NCI-H1436 (cell line): Measurements from ENCODE around the gene PHC1.
A peak's percentile ranks its signal among the peaks of the same experiment; 100 is the strongest.

Source experiments
- DNase-seq: peaks from one replicate; lab custom pipeline; 2025; lab: John Stamatoyannopoulos, UW

PHC1 gene

DNA sequence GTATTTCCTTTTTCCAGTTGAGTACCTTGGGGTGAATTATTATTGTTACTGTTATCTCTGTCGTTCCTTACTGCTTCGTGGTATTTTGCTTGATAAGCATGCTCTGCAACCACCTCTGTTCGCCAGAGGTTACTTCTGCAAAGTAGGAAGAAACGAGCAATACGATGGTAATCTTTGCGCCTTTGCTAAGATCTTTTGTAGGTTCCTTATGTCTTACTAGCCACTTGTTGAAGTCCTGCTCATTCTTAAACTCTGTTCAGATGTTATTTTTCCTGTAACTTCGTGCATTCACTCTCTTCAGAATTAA lies 35.9 kb downstream of the PHC1 start:
- DNase-seq: peak; percentile 13

DNA sequence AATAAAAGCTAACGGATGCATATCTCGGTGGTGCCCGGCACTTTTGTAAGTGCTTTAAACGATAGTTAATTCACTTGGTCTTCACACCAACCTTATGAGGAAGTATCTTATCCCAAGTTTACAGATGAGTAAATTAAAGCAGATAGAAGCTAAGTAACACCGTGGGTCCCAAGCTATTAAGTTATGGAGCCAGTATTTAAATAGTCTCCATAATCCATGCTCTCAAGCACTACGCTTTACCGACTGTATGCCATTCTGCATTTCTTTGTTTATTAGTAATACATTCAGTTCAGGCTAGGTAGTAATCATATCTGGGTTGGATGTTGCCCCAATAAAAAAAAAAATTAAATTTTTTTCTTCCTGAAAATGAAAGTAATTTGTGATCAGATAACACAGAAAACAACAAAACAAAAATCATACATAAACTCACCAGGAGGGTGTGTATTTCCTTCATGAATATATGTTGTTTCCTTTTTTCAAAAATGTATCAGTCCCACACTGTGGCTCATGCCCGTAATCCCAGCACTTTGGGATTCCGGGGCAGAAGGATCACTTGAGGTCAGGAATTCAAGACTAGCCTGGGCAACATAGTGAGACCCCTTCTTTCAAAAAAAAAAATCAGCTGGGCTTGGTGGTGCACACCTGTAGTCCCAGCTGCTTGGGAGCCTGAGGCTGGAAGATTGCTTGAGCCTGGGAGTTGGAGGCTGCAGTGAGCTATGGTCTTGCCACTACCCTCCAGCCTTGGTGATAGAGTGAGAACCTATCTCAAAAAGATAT lies 36.6 kb downstream of the PHC1 start:
- no peak for DNase-seq

DNA sequence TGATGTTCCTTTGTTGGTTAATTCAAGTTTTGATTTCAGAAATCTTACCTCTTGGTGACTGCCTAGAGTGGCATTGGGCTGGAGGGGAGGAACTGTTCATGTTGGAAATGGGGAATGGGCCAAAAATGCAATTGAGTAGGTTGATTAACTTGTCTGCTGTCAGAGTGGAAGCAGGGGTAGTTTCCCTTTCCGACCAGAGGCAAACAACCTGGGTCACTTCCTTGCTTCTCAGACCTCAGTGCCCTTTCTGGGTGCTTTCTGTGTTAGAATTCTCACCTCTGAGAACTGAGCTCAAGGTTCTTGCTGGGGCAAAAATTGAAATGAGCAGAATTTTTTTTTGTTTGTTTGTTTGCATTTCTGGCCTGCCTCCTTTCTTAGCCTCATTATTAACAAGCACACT lies 37.4 kb downstream of the PHC1 start:
- DNase-seq: no peak

DNA sequence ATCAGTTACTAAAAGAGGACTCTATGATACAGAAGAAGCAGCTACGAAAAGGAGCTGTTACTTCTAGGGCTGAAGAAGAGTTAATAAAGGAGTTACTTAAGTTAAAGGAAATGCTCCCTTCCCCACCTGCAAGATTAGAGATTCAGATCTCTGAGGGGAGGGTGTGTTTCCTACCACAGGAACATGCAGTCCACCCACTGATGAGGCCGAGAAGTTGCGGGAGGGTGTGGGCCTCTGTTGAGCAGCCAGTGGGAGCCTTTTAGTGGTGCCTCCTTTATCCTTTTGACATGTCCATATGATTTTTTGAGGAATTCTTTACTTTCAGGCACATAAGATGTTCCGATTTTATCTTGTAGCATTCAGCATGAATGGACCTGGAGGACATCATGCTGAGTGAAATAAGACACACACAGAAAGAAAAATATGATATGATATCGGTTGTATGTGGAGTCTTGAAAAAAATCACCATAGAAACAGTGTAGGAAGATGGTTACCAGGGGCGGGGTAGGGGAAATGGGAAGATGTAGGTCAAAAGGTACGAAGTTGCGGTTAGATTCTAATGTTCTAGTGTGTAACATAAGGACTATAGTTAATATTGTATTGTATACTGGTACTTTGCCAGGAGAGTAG lies 39.6 kb downstream of the PHC1 start:
- no peak for DNase-seq

DNA sequence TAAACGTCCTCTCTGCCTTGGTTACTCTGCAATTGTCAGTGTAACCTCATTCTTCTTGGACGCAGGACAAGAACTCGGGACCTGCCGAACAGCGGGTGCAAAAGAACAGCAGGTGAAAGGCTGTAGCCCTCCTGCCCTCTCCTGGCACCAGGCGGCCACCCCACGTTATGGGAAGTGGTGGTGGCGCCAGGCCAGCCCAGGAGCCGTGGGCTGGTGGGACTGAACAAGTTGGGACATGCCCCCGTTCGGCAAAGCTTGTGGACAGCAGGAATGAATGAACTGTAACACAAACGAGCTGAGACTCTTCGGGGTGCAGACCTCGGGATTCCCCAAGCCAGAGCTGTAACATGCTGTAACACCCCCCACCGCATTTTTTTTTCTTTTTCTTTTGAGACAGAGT lies 41.8 kb downstream of the PHC1 start:
- DNase-seq: no peak

DNA sequence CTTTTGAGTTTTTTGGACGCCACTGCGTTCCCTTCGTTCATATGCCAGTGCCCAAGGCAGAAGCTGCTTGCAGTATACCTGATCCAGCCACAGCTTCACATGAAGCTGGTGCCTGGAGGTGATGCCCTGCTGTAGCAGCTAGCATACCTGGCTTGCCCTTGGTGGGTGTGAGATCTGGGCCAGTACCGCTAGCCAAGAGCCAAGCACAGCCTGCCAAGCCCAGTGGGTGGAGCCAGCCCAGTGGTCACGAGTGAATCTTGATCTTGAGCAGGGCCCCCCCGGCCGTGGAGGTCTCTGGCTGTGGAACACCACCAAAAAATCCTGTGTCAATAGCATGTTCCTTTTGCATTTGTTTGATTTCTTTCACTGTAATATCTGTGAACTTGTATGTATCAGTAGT lies 42.5 kb downstream of the PHC1 start:
- DNase-seq: no peak

DNA sequence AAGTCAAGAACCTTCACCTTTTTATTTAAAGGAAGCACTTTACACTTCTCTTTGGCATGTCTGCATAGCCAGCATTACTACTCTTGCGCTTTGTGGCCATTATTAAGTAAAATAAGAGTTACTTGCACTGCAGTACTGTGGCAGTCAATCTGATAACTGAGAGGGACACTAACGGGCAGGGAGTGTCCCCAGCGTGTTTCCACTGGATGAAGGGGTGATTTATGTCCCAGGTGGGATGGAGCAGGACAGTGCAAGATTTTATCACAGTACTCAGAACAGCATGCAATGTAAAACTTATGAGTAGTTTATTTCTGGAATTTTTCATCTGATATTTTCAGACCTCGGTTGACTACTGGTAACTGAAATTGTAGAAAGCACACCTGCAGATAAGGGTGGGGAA lies 43.3 kb downstream of the PHC1 start:
- no peak for DNase-seq

DNA sequence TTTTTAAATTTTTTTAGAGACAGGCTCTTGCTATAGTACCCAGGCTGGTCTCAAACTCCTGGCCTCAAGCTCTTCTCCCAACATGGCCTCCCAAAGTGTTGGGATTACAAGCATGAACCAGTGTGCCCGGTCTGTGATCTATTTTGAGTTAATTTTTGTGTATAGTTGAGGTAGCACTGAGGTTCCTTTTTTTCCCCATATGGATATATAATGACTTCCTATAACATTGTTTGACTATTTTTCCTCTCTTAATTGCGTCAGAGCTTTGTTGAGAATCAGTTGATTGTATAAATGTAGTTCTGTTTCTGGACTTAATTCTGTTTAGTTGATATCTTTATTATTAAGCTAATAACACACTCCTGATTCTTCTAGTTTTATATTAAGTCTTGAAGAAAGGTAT lies 43.8 kb downstream of the PHC1 start:
- DNase-seq: no peak

DNA sequence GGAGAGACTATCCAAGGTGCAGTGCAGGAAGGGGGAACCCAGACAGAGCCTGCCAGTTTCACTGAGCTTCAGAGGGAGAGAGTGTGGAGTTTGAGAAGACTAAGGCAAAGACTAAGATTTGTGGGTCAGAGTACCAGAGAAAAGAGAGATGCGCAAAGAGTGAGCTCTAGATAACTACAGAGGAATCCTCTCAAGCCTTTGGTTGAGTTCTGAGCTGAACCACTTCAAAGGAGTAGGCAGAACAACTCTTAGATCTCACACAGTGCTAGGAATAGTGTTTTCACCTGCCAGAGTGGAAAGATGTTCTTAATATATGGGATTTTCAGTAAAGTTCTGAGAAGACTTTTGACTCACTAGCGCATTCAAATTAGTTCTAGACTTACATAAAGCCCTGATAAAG lies 45.9 kb downstream of the PHC1 start:
- DNase-seq: no peak

DNA sequence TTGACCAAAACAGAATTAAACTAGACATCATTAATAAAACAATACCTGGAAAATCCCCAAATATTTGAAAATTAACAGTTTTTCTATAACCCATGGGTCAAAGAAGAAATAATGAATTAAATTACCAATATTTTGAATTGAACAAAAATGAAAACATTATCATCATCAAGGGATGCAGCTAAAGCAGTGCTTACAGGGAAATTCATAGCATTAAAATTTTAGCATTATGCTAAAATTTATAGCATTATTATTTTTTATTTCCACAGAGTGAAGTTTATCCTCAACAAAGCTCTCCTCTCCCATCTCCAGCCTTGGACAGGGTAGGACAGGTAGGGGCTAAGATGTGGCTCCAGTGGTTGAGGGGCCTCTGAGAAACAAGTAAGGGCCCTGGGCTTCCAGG lies 54.5 kb downstream of the PHC1 start:
- DNase-seq: no peak

DNA sequence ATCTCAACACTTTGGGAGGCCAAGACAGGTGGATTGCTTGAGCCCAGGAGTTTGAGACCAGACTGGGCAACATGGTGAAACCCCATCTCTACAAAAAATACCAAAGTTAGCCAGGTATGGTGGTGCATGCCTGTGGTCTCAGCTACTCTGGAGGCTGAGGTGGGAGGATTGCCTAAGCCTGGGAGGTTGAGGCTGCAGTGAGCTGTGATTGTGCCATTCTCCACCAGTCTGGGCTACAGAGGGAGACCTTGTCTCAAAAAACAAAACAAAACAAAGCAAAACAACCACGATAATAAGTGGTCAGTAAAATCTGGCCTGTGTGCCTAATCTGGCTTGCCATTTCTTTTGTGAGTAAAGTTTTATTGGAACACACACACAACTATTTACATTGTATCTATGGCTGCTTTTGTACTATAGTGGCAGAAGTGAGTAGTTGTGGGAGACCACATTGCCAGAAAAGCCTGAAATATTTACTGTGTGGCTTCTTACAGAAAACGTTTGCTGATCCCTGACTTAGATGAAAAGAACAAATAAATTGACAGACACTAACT lies 55.6 kb downstream of the PHC1 start:
- DNase-seq: no peak

DNA sequence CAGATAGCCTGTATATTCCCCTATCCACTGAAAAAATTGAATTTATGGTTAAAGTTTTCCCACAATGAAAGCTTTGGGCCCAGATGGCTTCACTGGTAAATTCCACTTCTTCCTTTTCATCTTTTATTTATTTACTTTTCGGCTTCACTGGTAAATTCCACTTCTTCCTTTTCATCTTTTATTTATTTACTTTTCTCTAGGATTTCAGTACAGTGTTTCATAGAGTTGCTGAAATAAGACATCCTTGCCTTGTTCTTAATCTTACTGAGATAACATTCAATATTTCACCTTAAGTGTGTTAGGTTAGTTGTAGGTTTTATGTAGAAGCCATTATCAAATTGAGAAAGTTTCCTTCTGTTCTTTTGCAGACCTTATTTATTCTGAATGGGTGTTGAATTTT lies 56.1 kb downstream of the PHC1 start:
- DNase-seq: no peak

DNA sequence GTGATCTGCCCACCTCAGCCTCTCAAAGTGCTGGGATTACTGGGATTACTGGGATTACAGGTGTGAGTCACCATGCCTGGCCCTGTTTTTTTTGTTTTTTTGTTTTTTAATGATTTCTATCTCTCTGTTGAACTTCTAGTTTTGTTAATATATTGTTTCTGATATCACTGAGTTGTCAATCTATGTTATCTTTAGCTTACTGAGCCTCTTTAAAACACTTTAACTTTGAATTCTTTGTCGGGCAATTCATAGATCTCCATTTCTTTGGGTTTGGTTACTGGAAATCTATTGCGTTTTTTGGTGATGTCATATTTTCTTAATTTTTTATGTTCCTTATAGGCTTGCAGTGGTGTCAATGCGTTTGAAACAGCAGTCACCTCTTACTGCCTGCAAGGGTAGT lies 65.8 kb downstream of the PHC1 start:
- no peak for DNase-seq

DNA sequence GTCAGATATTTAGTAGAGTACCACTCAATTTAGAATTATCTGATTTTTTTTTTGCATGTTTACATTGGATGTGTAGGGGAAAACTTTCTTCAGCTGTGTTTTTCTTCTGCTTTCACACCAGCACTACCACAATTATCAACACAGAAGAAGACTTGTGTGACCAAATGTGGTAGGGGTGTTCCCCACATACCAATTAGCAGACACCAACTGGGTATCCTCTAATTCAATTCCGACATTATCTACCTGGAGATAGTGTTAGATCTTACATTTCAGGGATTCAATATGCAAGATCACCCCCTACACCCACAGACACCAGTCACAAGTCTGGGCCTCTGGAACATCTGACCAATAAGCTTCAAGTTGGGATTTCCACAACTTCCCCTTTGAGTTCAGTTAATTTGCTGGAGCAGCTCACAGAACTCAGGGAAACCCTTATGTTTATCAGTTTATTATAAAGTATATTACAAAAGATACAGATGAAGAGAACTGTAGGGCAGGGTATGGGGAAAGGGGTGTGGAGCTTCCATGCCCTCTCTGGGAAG lies 71.0 kb downstream of the PHC1 start:
- no peak for DNase-seq

DNA sequence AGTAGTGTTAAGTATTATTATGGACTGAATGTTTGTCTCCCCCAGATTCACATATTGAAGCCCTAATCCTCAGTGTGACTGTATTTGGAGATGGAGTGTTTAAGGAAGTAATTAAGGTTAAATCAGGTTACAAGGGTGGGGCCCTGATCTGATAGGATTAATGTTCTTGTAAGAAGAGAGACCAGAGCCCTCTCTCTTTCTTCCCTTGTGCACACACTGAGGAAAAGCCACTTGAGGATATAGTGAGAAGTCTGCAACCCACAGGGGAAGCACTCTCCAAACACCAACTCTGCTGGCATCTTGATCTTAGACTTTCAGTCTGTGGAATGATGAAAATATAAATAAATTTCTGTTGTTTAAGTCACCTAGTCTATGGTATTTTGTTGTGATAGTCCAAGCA lies 72.9 kb downstream of the PHC1 start:
- no peak for DNase-seq

DNA sequence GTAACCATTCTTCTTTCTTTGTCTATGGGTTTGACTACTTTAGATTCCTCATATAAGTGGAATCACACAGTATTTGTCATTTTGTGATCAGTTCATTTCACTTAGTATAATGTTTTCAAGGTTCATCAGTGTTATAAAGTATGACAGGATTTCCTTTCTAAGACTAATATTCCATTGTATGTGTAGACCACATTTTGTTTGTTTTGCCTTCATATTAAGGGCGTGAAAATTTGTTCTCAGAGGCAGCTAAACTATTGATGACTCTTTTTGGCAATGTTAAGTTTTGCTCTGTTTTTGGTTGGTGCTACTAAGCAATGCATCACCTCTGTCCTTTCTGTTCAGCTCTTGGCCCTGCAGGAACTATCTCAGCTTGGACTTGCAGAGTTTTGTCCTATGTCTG lies 73.4 kb downstream of the PHC1 start:
- no peak for DNase-seq

DNA sequence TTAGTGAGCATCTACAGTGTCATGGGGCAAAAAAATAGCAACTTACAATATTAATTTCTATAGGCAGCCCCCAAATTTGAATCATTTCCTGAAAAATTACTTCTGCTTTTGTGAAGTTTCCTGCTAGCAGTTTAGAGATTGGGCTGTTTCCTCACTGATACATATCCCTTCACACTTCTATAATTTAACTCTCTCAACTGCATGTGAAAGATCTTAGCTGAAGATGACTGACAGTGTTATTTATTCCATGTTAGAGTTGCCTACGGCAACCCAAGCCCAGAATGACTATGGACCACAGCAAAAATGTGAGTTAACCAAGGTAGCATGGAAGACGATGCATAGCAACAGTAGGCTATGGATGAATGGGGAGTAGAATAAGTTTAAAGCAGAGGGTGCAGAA lies 75.1 kb downstream of the PHC1 start, which contains the start of gene KLRG1:
TSS of gene KLRG1 (plus strand) at position 134 of the 400 bp plus-strand sequence. CDS start at position 224, 90 bp downstream.
- DNase-seq: no peak
